Measurements from ENCODE around the gene TECTB.

- no peak for TF ChIP-seq CTCF (IDR thresholded peaks at IDR 0.05)
- no peak for TF ChIP-seq POLR2A (IDR thresholded peaks at IDR 0.05)
Observed at GRCh38 chr10:112247791-112248190, 35.4 kb upstream of the TECTB start.
